SK-MEL-5 (cell line): ENCODE data around the gene COL27A1. TPM values are rescaled to one million over a fixed set of nuclear protein-coding genes. Genes with fewer than 3 reads are reported as not detected.

Experiments
- DNase-seq: peaks from one replicate; pipeline ENCODE4 v3.0.0-alpha.2; 2016; ENCODE audit warnings: low read depth, low spot score
- in situ Hi-C: cut with HindIII; loops from 2 replicates; pipeline ENCODE4 v1.10.0; 2016; ENCODE audit warnings: low sequenced_read_pairs, high pct_unique_total_duplicates, low pct_unique_long_range_greater_than_20kb
- total RNA-seq: library from RNA; depleted of rRNA; stranded (reverse); fragments of >200 nt; shearing (Covaris generic); gene quantifications from 2 replicates; pipeline ENCODE4 v1.2.3, GENCODE V29; 2014

Gene COL27A1
- total RNA-seq, 1 experiment from 2014 or later: 0.90 TPM

DNA sequence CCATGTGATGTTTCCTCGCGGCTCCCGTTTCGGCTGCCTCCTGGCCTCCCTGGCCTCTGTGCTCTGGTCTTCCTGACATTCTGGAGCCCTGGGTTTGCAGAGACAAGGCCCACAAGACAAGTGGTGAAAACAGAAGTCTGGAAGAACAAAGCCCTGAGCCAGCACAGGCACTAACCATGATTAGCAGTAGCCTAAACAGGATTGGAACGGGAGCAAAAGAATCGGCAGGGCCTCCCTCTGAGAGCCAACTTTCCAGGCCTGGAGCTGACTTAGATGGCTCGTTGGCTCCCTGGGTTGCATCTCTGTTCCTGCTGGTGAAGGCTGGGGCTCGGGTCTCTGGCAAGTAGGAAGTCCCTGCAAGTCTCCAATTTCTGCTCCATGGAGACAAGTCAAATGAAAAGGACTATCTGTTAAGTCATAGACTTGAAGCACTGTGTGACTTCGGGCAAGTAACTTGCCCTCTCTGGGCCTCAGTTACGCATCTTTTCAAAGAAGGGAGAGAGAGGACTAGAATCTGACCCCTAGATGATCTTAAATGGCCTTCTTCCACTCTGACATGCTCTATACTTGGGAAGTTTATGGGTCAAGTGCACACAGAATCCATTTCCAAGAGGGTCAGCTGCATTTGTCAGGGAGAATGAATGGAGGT, 3.3 kb downstream of the COL27A1 start:
- in situ Hi-C loops: no loop called here
- DNase-seq: no peak

DNA sequence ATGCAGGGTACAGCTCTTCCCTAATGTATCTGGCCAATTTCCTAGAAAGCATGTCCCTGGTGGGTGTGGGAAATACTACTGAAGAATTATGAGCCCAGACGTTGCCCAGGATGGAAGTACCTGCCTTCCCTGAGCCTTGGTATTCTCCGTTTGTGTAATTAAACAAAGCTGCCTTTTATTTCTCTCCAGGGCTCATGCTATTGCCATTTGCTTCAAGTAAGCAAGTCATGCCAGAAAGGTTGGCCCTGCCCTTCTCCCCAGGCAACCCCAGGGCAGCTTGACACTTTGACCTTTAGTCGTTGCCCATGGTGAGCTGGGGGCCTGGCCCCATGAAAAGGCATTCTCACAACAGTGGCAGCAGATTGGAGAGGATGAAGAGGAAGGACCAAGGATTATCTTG, 4.4 kb downstream of the COL27A1 start:
- peak; percentile 26 for DNase-seq
- in situ Hi-C loops: no loop called here

DNA sequence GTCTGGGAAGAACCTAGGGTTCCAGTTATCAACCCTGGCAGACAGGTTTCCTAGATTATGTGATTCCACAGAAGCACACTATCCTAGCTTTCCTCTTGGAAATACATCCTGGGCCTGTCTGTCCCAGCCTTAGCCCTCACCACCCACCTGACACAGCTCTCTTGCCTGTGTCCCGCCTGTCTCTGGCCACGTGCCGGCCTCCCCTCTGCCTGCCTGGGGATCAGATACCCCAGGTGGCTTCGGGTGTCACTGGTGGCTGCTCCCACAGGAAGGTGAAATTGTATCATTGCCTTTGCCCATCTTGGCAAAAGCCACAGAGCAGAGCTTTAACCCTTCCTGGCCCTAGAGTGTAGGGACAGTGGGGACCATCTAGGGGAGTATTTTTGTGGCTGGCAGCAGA, 6.2 kb downstream of the COL27A1 start:
- in situ Hi-C loops: no loop called here
- no peak for DNase-seq

DNA sequence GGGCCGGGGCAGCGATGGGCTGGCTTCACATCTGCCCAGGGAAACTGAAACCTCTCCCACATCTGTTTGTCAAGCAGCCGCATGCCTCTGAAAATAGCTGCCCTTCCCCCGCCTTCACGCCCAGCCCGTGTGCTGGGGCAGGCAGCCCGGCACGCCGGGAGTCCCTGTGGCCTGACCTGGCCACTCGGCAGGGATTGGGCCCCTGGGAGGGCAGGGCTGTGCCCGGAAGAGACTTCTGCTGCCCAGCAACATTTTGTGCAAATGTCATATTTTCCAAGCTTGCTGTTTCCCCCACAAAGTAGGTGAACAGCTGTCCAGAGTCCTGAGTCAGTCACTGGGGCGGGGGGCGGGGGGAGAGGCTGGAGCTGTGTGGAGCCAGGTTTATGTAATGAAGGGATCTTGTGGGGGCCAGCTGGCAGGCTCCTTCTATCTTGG, 8.2 kb downstream of the COL27A1 start:
- no peak for DNase-seq
- in situ Hi-C loops: no loop called here

DNA sequence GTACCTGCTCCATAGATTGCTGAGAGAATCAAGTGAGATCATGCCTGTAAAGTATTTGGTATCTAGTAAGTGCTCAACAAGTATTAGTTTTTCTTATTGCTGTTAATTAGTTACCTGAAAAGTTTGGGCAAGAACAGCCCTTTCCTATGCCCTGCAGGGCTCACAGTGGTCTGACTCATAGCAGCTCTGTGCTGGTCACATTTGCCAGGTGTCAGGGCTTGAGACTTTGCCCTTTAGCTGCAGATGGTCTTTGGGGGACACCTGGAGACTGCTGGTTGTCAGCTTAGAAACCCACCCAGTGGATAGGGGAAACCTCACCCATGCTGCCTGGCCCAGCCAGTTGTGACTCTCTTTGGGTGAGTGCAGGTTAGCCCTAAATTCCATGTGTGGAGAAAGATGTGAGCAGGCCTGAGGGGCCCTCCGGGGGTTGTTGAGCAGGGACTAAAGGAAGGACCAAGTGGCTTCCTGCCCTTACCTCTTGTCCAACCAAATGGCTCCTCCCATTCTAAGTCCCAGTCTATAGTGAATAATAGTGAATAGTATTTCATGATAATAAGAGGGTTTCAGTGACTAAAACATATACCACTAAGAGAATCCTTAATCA, 9.0 kb downstream of the COL27A1 start:
- in situ Hi-C loops: no loop called here
- DNase-seq: no peak

DNA sequence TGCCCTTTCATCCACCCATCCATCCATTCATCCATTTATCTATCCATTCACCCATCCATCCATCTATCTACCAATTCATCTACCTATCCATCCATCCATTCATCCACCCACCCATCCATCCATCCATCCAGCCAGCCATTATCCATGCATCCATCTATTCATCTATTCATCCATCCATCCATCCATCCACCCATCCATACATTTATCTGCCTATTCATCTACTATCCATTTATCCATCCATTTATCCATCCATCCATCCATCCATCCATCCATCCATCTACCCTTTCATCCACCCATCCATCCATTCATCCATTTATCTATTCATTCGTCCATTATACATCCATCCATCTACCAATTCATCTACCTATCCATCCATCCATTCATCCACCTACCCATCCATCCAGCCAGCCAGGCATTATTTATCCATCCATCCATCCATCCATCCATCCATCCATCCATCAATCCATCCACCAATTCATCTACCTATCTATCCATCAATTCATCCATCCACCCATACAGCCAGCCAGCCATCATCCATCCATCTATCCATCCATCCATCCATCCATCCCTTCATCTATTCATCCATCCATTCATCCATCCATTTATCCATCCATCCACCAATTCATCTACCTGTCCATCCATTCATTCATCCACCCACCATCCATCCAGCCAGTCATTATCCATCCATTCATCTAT, 10.2 kb downstream of the COL27A1 start:
- in situ Hi-C loops: no loop called here

DNA sequence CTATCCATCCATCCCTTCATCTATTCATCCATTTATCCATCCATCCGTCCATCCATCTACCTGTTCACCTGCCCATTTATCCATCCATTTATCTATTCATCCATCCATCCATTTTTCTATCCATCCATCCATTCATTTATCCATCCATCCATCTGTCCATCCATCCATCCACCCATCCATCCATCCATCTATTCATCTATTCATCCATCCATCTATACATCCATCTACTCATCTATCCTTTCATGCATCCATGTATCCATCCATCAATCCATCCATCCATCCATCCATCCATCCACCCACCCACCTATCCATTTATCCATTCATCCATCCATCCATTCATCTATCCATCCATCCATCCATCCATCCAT, 10.8 kb downstream of the COL27A1 start:
- in situ Hi-C loops: no loop called here
- DNase-seq: no peak

More for the DNA sequence above, 10.2 kb downstream of the COL27A1 start:
- no peak for DNase-seq

DNA sequence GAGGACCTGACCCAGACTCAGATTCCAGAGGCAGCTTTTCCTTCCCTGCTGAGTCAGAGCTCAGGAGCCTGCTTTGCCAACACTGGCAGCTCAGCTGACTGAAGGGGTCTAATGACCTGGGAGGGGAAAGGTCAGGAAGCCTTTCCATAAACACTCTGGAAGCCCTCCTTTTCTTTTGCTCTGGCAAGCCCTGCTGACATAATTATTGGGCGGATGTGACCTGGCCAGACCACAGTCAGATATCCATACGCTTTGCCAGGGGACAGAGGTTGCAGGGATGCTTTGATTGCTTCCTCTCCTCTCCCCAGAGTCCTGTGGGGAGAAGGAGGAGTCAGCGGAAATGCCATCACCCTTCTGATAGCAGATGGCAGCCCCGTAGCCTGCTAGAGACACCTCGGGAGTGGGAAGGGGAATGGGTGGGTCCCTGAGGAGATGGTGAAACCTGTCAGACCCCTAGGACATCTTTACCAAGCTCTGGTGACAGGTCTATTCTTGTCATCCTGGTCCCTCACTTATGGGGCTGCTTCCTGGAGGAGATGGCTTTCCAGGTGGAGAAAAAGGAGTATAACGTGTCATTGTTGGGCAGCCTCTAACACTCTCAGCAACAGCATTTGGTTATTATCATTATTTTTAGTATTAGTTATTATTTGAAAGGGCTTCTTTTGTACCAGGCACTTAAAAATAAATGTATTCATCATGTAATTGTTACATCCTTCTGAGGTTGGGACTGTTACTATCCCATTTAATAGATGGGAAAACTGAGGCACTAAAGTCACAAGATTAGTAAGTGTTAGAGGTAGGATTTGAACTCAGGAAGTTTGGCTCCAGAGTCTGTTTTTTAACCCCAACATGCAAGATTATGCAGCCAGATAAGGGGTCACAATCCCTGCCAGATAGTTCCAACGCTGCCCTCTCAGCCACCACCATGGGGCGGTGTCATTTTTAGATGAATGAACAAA, 11.6 kb downstream of the COL27A1 start:
- in situ Hi-C loops: no loop called here
- DNase-seq: no peak

DNA sequence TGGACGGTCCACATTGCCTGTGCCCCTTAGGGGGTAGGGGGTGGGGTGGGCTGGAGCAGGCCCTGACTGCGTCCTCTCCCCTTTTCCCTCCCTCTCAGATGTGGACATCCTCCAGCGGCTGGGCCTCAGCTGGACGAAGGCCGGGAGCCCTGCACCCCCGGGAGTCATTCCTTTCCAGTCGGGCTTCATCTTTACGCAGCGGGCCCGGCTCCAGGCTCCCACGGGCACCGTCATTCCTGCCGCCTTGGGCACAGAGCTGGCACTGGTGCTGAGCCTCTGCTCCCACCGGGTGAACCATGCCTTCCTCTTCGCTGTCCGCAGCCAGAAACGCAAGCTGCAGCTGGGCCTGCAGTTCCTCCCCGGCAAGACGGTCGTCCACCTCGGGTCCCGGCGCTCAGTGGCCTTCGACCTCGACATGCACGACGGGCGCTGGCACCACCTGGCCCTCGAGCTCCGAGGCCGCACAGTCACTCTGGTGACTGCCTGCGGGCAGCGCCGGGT, 12.3 kb downstream of the COL27A1 start:
- in situ Hi-C loops: no loop called here
- no peak for DNase-seq

DNA sequence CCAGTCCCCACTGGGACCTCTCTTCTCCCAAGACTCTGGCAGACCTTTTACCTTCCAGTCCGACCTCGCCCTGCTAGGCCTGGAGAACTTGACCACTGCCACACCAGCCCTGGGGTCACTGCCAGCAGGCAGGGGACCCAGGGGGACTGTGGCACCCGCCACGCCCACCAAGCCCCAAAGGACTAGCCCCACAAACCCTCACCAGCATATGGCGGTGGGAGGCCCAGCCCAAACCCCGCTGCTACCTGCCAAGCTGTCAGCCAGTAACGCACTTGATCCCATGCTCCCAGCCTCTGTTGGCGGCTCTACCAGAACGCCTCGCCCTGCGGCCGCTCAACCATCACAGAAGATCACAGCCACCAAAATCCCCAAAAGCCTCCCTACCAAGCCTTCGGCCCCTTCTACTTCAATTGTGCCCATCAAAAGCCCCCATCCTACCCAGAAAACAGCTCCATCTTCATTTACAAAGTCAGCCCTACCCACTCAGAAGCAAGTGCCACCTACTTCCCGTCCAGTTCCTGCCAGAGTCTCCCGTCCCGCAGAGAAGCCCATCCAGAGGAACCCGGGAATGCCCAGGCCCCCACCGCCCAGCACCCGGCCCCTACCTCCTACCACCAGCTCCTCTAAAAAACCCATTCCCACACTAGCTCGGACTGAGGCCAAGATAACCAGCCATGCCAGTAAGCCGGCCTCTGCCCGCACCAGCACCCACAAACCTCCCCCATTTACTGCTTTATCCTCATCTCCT, 13.1 kb downstream of the COL27A1 start:
- in situ Hi-C loops: no loop called here
- no peak for DNase-seq

DNA sequence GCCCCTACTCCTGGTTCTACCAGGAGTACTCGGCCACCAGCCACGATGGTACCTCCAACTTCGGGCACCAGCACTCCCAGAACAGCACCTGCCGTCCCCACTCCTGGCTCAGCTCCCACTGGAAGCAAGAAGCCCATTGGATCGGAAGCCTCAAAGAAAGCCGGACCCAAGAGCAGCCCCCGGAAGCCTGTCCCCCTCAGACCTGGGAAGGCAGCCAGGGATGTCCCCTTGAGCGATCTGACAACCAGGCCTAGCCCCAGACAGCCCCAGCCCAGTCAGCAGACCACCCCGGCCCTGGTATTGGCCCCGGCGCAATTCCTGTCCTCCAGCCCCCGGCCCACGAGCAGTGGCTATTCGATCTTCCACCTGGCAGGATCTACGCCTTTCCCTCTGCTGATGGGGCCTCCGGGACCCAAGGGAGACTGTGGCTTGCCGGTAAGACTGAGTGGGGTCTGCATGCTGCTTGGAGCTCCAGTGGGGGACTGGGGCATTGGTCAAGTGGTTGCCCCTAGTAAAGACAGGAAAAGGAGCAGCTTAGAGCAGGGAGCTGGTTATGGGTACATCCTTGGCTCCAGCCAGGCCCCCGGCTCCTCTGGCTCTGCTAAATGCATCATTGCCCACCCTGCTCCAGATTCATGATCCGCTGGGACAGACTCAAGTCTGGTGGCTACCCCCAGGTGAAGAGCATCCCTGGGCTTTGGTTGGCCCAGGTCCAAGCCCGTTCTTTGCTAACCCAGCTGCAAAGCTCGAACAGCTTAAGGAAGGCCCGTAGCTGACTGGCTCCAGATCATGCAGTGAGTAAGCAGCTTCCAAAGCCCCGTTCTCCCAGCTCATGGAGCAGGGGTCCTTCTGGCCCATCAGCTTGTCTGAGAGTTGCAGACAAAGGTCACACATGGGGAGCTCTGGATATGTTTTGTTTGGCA, 14.0 kb downstream of the COL27A1 start:
- no peak for DNase-seq
- in situ Hi-C loops: no loop called here

DNA sequence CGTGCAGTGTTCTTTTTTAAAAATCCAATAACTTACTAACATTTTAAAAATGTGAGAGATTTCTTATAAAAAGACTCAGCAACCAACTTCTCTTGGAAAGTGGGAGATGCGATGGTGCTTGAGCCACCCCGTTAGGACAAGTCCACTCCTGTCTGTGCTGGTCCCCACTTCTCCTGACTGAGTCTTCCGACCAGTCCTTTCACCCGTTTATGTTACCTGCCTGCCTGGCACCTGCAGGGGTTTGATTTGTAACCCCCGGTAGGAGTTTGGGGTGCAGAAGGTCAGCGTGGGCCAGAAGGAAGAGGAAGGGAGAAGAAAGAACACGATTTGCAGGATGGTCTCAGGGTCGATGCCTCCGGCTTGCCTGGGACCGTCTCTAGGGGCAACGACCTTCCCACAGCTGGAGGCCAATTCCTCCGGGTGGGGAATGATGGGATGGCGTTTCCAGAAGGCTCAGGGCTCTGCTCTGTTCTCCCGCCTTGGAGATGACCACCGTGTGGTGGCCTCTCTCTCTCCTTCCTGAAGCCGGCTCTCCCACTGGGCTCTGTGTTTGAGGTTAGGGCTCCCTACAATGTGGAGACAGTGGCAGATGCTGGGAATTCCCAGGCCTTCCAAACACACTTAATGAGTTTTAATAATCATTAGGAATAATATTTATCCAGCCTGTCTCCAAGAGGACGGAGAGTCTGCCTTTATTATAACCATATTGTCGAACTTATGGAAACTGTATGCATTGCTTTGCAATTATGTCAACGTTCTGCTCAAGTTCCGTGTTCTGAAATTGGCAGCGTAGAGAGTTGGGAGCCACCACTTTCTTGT, 14.8 kb downstream of the COL27A1 start:
- in situ Hi-C loops: no loop called here
- no peak for DNase-seq

DNA sequence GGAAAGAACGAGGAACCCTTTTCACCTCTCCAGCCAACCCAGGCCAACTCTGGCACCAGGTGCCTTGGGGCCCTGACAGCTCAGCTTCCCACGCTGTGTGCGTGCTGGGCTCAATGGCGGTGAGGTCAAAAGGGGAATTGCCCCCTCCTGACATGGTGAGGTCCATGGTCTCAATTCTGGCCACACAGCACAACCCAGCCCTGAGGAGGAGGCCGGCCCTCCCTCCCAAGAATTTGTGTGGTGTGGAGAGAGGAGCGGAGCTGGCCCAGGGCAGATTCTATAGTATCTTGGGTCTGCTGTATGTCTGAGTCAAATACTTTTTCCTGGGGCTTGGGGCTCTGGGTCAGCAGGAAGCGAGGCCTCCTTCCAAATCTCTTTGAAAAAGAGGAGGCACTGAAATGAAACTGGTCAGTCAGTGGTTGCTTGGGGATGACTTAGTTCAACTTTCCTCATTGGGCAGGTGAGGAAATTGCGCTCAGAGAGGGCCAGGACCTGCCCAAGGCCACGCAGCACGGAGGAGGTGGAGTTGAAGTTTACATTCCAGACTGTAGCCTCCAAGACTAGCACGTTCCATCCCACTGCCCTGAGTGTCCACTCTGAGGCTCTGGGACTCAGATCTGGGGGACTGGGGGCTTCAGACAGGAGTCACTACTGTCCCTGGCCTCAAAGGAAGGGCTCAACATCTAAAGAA, 15.6 kb downstream of the COL27A1 start:
- in situ Hi-C loops: no loop called here
- DNase-seq: no peak

DNA sequence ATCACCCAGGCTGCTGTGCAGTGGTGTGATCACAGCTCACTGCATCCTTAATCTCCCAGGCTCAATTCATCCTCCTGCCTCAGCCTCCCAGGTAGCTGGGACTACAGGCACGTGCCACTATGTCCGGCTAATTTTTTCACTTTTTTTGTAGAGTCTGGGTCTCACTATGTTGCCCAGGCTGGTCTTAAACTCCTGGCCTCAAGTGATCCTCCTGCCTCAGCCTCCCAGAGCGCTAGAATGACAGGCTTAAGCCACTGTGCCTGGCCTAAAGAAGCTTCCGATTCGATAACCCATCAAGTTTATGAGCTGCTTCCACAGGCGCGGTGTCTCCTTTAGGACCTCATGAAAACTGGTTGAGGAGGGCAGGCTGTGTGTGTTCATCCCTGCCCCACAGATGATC, 16.2 kb downstream of the COL27A1 start:
- no peak for DNase-seq
- in situ Hi-C loops: no loop called here
